HG03060 (cell line): ENCODE measurements around the gene CCNJL.
"Not testable (repeated sequence)": the region's sequence is repeated elsewhere in the genome, so short reads cannot be mapped to it uniquely, and the experiment has no call there.

Experiments
- ATAC-seq: cut with Tn5 transposase; IDR thresholded peaks from one replicate; pipeline ENCODE4 v1.9.1; 2021; ENCODE audit warnings: low read depth, moderate number of reproducible peaks; ENCODE audit not compliant: unreplicated experiment

Gene CCNJL

DNA sequence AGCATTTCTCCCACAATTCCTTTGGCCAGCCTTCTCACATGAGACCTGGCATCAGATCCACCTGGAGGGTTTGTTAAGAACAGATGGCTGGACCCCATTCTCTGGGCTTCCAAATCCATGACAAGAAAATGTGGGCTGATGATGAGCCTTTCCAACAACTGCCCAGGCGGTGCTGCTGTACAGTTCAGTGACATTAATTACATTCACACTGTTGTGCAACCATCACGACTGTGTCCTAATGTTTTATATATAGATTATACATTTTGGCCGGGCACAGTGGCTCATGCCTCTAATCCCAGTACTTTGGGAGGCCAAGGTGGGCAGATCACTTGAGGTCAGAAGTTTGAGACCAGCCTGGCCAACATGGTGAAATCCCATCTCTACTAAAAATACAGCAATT is 22.4 kb upstream of the CCNJL start:
- ATAC-seq = not testable (repeated sequence)

DNA sequence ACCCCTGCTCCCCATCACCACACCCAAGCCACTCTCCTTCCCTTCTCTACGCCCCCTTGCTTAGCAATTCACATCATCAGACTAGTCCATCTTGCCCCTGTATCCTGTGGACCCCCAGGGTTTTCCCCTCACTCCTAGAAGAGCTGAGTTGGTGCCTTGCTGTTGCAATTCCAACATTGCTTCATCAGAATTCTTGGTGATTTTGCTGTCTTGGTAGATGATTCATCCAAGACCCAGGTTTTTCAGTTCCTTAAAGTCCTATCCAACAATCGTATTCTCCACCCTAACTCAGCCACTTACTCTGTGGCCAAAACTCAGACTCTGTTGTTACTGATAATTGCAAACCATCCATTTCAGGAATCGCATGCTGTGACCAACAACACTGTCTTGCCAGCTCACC is 21.4 kb upstream of the CCNJL start:
- ATAC-seq = no peak

DNA sequence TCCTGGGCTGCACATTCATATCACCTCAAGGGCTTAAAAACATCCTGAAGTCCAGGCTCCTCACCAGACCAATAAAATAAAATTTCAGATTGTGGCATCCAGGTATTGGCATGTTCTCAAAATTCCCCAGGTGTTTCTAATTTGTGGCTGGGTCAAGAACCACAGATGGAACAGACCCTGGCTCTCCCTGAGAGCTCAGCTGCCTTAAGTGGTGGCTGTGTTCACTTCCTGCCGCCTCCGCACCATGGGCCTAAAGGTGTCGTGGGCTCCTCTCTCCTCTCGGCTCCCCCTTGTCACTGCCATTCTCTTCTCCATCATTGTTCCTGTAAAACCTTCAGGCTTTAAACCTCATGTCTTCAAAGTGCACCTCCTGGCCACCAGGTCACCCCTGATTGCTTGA is 17.8 kb upstream of the CCNJL start:
- ATAC-seq = no peak

DNA sequence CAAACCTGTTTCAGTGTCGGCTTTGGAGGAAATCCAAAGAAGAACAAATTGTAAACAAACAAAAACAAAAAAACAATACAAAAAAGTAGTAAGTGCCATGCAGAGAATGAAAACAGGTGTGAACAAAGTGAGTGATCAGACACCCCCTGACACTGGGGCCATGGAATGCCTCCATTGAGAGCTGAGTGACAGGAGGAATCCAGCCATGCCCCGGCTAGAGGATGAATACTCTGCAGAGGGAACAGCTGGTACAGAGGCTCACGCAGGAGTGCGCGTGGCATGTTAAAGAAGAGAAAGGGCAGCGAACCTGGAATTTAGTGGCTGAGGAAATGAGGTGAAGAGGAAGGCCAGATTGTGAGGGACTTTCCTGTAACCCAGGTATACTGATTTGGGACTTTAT is 15.5 kb upstream of the CCNJL start:
- no peak for ATAC-seq

DNA sequence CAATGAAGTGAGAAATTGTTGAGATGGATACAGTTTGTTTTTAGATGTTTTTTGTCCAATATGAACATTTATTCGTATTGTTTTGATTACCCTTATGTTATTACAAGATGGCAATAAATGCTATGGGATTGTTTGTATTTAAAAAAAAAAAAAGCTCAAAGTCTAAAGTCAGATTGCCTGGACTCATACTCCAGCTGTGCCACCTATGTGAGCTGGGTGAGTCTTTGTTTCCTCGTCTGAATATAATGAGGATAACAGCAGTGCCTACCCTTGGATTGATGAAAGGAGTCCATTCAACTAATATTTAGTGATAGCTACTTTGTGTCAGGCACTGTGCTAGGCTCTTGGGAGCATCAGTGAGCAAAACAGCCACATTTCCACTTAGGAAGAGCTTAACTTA is 14.6 kb upstream of the CCNJL start:
- no peak for ATAC-seq

DNA sequence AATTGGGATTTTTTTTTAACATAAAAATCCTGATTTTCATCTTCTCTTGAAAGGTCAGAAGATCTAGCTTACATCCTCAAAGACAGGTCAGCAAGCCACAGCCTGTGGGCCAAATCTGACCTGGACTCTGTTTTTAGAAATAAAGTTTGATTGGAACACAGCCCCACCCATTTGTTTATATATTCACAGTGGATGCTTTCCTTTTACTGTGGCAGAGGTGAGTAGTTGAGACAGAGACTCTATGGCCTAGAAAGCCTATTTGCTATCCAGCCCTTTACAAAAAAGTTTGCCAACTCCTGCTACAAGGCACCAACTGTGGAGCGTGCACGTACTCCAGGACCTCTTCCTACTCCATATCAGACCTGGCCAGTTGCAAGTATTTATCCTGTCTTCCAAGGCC is 13.4 kb upstream of the CCNJL start:
- no peak for ATAC-seq

DNA sequence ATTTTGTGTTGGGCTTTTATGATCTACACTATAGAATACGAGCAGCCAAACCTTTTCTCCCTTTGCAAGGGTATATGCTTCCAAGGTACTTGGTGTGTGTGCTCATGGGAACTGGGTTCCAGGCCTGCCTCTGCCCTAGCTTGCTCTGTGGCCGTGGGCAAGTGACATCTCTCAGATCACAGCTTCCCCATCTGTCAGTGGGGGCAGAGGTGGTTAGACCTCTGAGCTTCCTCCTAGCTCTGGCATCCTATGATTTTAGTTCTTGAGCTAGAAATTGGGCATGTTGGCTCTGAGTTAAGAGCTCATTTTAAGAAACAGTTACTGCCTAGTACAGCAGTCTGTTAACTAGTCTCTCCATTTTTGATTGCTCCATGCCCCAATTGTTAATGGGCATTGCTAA is 12.5 kb upstream of the CCNJL start:
- ATAC-seq = no peak

DNA sequence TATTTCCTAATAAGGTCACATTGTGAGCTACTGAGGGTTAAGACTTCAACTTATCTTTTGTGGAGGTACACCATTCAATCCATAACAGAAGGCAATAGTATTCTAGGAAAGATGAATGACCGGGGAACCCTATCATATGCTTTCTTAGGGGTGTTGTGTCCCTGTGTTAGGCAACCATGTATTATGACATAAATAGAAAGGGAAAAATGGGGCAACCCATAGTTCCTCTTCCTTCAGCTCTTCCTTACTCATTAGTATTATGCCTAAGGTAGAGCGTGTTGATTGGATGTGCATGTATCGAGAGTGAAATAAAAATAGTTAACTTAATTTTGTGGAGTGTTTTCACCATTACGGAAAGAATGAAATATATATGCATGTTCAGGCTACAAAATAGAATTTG is 6.0 kb upstream of the CCNJL start:
- ATAC-seq = no peak

DNA sequence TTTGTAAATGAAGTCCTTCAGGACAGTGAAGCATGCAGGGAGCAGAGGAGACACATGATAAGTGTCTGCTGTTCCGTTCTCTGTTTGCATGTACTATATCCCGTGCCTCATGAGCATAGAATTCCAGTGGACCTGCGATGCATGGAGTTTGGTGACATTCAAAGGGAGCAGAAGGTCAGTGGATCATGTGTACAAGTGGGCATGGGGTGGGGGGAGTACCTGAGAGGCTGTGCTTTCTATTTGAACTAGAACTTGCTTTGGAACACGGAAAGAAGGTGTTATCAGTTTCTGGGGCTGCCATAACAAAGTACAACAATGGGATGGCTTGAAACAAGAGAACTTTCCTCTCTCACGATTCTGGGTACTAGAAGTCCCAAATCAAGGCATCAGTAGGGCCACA is 5.1 kb upstream of the CCNJL start:
- no peak for ATAC-seq

DNA sequence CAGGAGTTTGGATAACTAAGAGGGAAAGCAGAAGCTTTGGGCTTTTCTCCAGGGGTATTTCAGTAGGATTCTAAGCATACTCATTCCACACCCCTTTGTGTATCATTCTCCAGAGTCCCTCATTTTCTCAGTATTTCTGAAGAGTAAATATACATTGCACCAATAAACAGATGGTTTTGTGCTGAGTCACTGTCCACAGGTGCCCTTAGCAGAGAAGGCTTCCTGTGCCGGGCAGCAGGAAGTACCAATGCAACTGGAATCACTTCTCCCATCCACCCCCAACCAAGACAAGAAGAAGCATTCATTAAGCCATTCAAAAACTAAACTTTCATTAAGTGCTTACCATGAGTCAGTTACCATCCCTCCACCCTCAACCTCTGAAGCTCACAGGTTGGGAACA is 3.6 kb upstream of the CCNJL start:
- ATAC-seq = no peak

DNA sequence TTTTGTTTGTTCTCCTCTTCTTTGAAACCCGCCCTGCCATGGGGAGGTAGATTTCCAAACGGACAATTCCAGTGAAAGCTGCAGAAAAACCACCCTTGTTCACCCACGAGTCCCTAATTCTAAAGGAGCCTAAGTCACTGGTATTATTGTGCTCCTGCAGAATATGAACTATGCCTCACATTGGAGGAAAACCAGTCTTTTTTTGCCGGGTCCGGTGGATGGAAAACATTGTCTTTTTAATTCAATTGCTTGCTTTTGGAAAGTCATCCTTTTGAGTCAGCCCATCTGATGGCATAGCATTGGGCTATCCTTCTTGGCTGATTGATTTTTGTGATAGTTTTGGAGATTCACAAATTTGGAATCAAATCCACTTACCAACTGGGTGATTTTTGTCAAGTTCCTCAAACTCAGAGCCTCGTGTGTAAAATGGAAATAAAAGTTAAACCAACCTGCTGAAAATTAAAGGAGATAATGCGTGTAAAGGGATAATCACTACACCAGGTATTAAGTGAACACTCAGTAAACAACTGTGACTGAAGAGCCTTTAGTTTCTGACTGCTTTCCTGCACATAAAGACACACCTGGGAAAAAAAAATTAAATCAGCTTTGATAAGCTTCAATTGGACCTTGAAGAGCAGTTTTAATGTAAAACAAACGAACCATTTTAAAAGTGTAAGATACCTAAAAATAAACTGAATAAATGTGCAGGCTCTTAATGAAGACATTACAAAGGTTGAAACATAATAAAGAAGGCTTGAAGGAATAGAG is 780 bp upstream of the CCNJL start:
- no peak for ATAC-seq

DNA sequence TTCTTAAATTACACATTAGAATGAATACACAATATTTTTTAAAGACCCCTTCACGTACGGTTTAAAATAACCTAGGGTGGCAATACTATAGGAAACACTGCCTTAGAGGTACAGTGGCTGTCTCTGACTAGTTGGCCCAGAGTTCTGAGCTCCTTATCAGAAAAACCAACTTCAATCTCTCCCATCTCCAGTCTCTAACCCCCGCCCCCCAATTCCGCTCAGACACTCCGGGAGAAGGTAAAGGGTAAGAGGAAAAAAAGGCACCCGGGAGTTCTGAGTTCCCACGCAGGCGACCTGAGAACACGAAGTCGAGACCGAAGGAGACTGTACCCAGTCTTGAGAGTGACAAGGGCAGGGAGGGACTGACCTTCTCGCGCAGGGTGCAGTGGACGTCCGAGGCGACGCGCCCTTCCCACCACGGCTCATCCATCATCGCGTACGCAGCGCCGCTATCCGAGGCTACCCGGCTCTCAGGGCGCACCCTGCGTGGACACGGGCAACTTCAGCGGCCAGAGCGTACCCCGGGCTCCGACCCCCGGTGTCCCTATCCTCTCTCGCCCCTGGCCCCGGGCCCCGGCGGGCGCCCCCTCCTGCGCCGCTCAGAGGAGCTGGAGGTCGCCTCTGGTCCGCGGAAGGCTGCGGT is 752 bp downstream of the CCNJL start:
- no peak for ATAC-seq

DNA sequence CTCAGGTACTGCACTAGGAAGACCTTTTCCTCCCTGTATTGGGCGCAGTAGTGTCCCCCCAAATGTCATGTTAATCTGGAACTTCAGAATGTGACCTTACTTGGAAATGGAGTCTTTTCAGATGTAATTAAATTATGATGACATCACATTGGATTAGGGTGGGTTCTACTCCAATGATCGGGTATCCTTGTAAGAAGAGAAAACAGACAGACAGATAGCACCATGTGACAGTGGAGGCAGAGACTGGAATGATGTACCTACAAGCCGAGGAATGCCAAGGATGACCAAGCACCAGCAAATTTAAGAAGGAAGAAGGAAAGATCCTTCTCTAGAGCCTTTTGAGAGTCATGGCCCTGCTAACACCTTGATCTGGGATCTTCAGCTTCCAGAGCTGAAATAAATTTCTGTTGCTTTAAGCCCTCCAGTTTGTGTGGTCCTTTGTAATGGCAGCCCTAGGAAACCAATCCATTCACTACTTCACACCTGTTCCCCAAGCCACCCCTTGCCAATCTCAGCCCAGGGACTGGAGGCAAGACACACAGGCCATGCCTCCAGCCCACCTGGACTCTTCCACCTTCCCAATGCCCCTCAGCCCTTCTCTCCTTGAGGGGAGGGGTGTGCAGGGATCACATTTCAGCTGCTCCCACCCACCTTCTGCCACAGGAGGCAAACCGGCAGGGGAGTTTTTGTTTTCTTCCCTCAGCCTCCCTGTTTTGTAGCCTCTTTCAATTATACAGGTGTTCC is 1.6 kb downstream of the CCNJL start:
- no peak for ATAC-seq

DNA sequence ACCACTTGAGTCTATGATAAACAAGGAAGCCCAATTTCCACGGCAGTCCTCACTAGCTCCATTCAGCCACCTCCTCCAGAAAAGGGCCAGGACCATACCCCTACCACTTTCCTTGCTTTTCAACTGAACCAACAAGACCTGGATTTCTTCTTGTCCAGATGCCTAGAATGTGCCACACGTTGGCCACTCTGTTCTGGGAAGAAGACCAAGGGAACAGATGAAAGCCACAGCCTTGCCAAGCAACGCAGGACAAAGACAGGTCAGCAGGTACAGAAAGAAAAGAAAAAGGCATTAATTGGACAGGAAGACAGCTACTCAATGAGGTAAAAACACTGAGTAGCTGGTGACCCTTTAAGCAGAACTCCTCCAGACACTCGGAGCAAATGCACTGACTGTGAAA is 2.2 kb downstream of the CCNJL start:
- no peak for ATAC-seq

DNA sequence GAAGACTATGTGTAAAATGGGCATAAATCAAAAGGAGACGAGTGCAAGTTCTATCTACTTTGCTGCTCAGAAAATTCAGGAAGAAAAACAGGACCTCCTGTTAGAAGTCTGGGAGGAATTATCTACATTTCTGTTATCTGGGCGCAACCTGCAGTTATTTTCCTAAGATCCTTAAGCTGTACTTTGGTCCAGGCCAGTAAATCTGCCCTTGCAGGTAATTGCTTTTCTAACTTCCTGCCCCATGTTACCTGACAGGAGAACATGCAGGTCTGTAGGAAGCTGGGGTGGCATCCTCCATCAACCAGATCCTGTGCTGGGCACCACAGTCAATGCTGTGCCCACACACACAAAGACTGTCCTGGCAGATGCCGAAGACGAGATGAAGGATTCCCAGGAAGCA is 5.7 kb downstream of the CCNJL start:
- ATAC-seq = no peak

DNA sequence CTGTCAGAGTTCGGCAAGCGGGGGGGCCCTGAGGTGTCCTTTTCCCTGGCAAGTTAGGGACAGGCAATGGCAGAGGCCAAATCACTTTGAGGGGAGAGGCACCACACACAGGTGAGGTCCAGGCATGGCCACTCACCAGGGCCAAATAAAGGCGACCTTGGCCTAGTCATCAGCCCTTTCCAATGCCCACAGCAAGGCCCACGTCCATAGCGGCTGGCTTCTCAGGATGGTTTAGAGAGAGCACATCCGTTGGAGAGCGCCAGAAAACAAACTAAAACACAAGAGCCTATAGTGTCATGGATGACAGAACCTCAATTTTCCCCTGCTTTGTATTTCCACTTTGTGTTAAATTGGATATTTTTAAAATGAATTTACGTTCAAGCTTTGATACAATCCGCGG is 7.0 kb downstream of the CCNJL start:
- ATAC-seq = no peak

DNA sequence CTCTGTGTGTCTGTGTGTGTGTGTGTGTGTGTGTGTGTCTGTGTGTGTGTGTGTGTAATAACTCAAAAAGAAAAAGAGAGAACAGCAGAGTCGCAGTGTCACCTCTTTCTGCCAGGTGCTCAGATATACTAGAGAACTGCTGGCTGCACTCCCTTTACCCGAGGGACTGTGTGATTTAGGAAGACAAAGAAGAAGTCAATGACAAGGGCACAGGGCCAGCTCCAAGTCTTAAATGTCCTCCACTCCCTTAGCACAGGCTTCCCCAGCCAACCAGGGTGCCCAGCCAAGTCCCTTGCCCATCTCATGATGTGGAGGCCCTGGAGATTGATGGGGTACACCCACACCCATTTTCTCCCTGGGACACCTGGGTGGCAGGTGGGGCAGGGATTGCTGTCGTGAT is 8.7 kb downstream of the CCNJL start:
- ATAC-seq = no peak

DNA sequence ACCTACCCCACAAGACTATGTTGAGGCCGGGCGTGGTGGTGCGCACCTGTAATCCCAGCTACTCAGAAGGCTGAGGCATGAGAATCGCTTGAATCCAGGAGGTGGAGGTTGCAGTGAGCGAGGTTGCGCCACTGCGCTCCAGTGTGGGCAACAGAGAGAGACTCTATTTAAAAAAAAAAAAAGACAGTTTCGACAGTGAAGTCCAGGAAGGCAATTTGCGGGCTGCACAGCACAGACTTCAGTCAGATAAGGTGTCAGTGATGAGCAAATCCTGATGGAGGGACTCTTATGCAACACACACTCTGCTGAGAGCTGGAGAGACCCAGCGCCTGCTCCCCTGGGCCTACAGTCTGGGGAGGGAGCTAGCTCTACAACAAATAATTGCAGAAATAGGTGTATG is 14.2 kb downstream of the CCNJL start:
- ATAC-seq = no peak

DNA sequence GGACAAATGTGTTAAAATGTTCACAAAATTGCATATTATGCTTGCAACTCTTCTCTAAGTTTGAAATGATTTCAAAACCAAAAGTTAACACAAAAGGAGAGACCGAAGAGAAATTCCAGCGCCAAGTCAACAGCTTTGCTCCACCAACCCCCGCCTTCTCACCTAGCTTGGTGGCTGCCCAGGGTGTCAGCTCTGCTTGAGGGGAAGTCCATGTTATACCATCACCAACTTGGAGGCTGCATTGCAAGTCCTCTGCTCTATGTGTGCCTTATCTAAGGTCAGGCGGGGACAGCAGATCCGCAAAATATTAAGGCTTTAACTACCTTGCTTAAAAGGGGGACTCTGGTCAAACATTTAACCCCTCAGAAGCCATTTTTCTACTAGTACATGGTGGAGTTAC is 14.6 kb downstream of the CCNJL start:
- no peak for ATAC-seq

DNA sequence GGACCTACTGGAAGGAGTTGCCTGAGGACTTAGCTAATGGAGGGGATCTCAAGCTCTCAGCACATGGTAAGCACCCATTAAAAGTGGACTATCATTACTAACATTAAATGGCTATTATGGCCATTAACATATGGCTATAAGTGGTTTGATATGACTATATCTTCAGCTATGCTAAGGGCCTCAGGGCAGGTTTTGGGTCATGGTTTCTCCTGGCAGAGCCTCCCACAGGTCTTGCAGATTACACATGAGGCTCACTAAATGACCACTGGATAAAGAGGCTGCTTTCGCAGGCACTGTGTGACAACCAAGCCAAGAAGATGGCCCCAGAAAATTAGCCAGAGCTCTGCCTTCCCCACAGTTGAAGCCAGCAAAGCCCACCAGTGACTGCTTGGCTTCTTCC is 15.4 kb downstream of the CCNJL start:
- no peak for ATAC-seq

DNA sequence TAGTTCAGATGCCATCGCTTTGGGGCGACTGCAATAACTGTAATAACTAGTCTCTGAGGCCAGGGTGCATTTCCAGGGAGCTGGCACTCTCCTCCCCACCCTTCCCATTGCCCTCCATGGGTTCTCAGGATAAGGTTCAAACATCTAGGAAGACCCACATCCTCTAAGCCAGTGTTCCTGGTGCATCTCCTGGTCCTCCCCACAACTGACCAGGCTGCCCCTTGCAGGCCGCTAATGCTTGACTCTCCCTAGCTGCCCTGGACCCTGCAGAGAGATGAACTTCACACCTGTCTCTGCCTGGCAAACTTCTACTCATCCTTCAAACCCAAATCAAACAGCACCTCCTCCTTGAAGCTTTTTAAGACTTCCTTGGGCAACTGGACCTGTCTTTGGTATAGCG is 15.9 kb downstream of the CCNJL start:
- ATAC-seq = no peak
